CD14-positive monocyte (primary cell): ENCODE data around the gene GRID1. TPM values are rescaled to one million over a fixed set of nuclear protein-coding genes. Genes with fewer than 3 reads are reported as not detected.

ENCODE experiments used
- DNase-seq, 3 donors: peaks; one replicate each; pipeline ENCODE4 v3.0.0-alpha.2; 2011 to 2022
- H2AFZ ChIP-seq: 2 replicates; pipeline ENCODE4 v1.6.0; 2012; ENCODE audit warnings: mild to moderate bottlenecking, low read depth, low read length, inconsistent platforms; ENCODE audit not compliant: insufficient read depth, poor library complexity, severe bottlenecking
- H3K27ac ChIP-seq, 2 donors: 1 replicate in 1 of 2; 2 replicates in 1 of 2; pipeline ENCODE4 v1.5.1; 2012 to 2013; ENCODE audit warnings: low read length in 2 of 2, control low read depth in 1 of 2, inconsistent platforms in 1 of 2, low read depth in 1 of 2, mild to moderate bottlenecking in 1 of 2
- H3K27me3 ChIP-seq, 2 donors: one replicate each; pipeline versions ENCODE4 v1.6.0 to v1.6.1; 2011 to 2013; ENCODE audit warnings: low read length in 2 of 2; ENCODE audit not compliant: control insufficient read depth in 2 of 2, insufficient read depth in 2 of 2
- H3K36me3 ChIP-seq, 2 donors: replicated peaks in 1 of 2; 1 replicate in 1 of 2; 2 replicates in 1 of 2; pipeline versions ENCODE4 v1.5.1 to v1.6.1; 2012 to 2013; ENCODE audit warnings: low read length in 2 of 2, control low read depth in 1 of 2, inconsistent platforms in 1 of 2, mild to moderate bottlenecking in 1 of 2; ENCODE audit not compliant: insufficient read depth in 2 of 2, control insufficient read depth in 1 of 2
- H3K4me1 ChIP-seq, 2 donors: 1 replicate in 1 of 2; 2 replicates in 1 of 2; pipeline versions ENCODE4 v1.5.1 to v1.6.1; 2012 to 2013; ENCODE audit warnings: low read length in 2 of 2, control low read depth in 1 of 2, inconsistent platforms in 1 of 2, mild to moderate bottlenecking in 1 of 2, moderate library complexity in 1 of 2; ENCODE audit not compliant: insufficient read depth in 2 of 2, control insufficient read depth in 1 of 2
- H3K4me2 ChIP-seq: replicated peaks from 2 replicates; pipeline ENCODE3; 2012; ENCODE audit warnings: low read length, moderate library complexity, mild to moderate bottlenecking; ENCODE audit not compliant: poor library complexity, severe bottlenecking; ENCODE audit errors: extremely low read depth
- H3K4me3 ChIP-seq, 3 experiments: fragments of 200-600 bp in 1 of 3; sonication (generic) in 1 of 3; replicated peaks in 1 of 3; 1 replicate in 2 of 3; 2 replicates in 1 of 3; pipeline ENCODE4 v1.5.1; 2011 to 2013; ENCODE audit warnings: low read length in 3 of 3, mild to moderate bottlenecking in 3 of 3, control low read depth in 2 of 3, low read depth in 2 of 3, inconsistent platforms in 1 of 3, moderate library complexity in 1 of 3
- H3K79me2 ChIP-seq: 2 replicates; pipeline ENCODE4 v1.6.0; 2012; ENCODE audit warnings: mild to moderate bottlenecking, control low read depth, inconsistent platforms, low read length, moderate library complexity; ENCODE audit not compliant: insufficient read depth
- H3K9ac ChIP-seq: 2 replicates; pipeline ENCODE4 v1.6.0; 2017; ENCODE audit warnings: low read length, mild to moderate bottlenecking; ENCODE audit not compliant: insufficient read depth, poor library complexity, severe bottlenecking
- H3K9me3 ChIP-seq, 2 donors: replicated peaks in 1 of 2; 1 replicate in 1 of 2; 2 replicates in 1 of 2; pipeline versions ENCODE4 v1.5.1 to v1.6.1; 2012 to 2013; ENCODE audit warnings: low read length in 2 of 2, control low read depth in 1 of 2; ENCODE audit not compliant: control insufficient read depth in 1 of 2, insufficient read depth in 1 of 2
- H4K20me1 ChIP-seq: 2 replicates; pipeline ENCODE4 v1.6.0; 2012; ENCODE audit warnings: mild to moderate bottlenecking, low read length, control low read depth, moderate library complexity; ENCODE audit not compliant: insufficient read depth
- H3K27ac Mint-ChIP-seq, 7 donors: one replicate each; pipeline ENCODE4 v1.8.0; 2020; ENCODE audit warnings: mild to moderate bottlenecking in 7 of 7, mixed read lengths in 7 of 7, moderate library complexity in 6 of 7, inconsistent platforms in 2 of 7
- H3K27me3 Mint-ChIP-seq, 3 donors: one replicate each; pipeline ENCODE4 v1.8.0; 2021 to 2022; ENCODE audit warnings: low read depth in 3 of 3, mild to moderate bottlenecking in 3 of 3, mixed read lengths in 3 of 3, moderate library complexity in 3 of 3, inconsistent platforms in 1 of 3
- H3K36me3 Mint-ChIP-seq, 2 donors: one replicate each; pipeline ENCODE4 v1.8.0; 2020; ENCODE audit warnings: mixed read lengths in 2 of 2, inconsistent platforms in 1 of 2, mild to moderate bottlenecking in 1 of 2
- H3K4me1 Mint-ChIP-seq: one replicate; pipeline ENCODE4 v1.8.0; 2020; ENCODE audit warnings: mild to moderate bottlenecking, mixed read lengths
- H3K4me3 Mint-ChIP-seq, 2 donors: one replicate each; pipeline ENCODE4 v1.8.0; 2020; ENCODE audit warnings: mild to moderate bottlenecking in 2 of 2, mixed read lengths in 2 of 2, moderate library complexity in 1 of 2
- H3K9me3 Mint-ChIP-seq, 7 donors: one replicate each; pipeline ENCODE4 v1.8.0; 2020 to 2022; ENCODE audit warnings: mixed read lengths in 7 of 7, mild to moderate bottlenecking in 6 of 7, moderate library complexity in 6 of 7, inconsistent platforms in 2 of 7
- WGBS: methylation state at CpG from one replicate; pipeline ENCODE4 v1.1.5; 2013; ENCODE audit warnings: missing lambda C conversion rate; ENCODE audit not compliant: insufficient coverage; 5-methylcytosine and 5-hydroxymethylcytosine counted together
- intact Hi-C, 2 donors: fragments of 100-400 bp; cut with micrococcal nuclease; formaldehyde crosslinking; loops; one replicate each; pipeline versions ENCODE4 v1.15.0 to v1.15.1; 2023
- polyA plus RNA-seq, 3 donors: library from polyadenylated mRNA; depleted of rRNA in 1 of 3; unstranded in 2 of 3; stranded (reverse) in 1 of 3; fragments of 300-500 nt in 2 of 3; fragments of >200 nt in 1 of 3; fragmentation: Illumina TruSeq in 2 of 3; gene quantifications; 1 replicate in 2 of 3; 2 replicates in 1 of 3; pipeline ENCODE4 v1.2.3, GENCODE V29; 2012 to 2021
- TF ChIP-seq, protein P1 (sequence below): fragments of 200-600 bp; IDR thresholded peaks from one replicate; pipeline ENCODE4 v1.8.0; 2022; ENCODE audit warnings: antibody characterized with exemption, mild to moderate bottlenecking

GRID1 gene
- polyA plus RNA-seq, 3 donors = not detected

DNA sequence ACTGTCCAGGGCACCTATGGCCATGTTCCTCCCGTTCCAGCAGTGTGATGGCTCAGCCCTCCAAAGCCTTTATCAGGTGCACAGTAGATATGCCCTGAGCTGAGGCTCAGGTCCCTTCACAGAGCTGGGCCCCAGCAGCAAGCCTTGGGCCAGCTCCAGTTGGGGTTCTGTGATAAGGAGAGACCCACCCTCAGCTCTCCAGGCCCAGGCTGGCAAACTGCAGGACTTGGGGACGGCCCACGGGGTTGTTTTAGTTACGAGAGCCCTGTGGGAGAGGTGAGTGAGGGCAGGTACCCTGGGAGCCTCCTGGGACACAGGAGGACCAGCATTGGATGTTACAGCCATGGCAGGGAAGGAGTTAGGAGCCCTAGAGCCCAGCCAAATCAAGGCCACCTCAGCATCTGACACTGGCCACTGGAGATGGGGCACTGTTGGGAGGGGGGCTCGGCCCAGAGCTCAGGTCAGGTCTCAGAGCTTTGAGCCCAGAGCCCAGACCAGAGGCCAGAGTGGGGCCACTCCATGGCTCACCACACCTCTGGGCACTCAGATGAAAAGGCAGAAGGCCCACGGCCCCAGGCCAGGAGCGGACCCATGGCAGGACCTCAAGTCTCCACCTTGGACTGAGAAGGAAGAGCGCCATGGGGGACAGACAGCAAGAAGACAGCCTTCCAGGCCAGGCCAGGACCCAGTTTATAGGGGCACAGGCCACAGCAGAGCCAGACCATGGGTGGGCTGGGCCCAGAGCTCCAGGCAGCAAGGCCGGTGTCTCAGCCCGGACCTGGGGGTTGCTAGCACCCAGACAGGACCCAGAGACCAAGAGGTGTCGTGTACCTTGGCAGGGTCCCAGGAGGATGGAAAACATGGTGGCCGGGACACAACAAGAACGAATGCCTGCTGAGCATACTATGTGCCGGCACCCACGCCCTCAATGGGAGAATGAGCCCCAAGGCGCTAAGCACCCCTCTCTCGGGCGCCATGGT is 12.8 kb downstream of the GRID1 start:
- Histone ChIP-seq H3K4me2 (no peak overlapping the region), H3K4me3 (no peak overlapping the region), H3K9ac (no peak overlapping the region), H3K4me1 (peaks cover 41 to 43% of the 10 kb centered on the region in 2 donors), H3K79me2 (no peaks in the 10 kb centered on the region), H3K27me3 (no peaks in the 10 kb centered on the region), H4K20me1 (no peaks in the 10 kb centered on the region), H2AFZ (no peak overlapping the region), H3K36me3 (no peaks in the 10 kb centered on the region), H3K9me3 (peaks cover 0 to 4% of the 10 kb centered on the region in 2 donors), H3K27ac (no peak overlapping the region)
- TF ChIP-seq, protein P1, sequence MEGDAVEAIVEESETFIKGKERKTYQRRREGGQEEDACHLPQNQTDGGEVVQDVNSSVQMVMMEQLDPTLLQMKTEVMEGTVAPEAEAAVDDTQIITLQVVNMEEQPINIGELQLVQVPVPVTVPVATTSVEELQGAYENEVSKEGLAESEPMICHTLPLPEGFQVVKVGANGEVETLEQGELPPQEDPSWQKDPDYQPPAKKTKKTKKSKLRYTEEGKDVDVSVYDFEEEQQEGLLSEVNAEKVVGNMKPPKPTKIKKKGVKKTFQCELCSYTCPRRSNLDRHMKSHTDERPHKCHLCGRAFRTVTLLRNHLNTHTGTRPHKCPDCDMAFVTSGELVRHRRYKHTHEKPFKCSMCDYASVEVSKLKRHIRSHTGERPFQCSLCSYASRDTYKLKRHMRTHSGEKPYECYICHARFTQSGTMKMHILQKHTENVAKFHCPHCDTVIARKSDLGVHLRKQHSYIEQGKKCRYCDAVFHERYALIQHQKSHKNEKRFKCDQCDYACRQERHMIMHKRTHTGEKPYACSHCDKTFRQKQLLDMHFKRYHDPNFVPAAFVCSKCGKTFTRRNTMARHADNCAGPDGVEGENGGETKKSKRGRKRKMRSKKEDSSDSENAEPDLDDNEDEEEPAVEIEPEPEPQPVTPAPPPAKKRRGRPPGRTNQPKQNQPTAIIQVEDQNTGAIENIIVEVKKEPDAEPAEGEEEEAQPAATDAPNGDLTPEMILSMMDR = no peak
- H3K9me3 Mint-ChIP-seq = peaks cover 2 to 9% (median 8%) of the 10 kb centered on the region in 7 donors
- intact Hi-C loops = no loop called here
- H3K27ac Mint-ChIP-seq = peak overlapping the region in 2 of 7 donors; percentile 7 to 47
- no peak for DNase-seq
- H3K36me3 Mint-ChIP-seq = peaks cover 0 to 4% of the 10 kb centered on the region in 2 donors
- H3K27me3 Mint-ChIP-seq = peaks cover 1 to 10% (median 6%) of the 10 kb centered on the region in 3 donors
- peaks cover 40% of the 10 kb centered on the region for H3K4me1 Mint-ChIP-seq
- WGBS = 98% methylated on average over 11 of the region's 18 CpGs
- no peak overlapping the region for H3K4me3 Mint-ChIP-seq

DNA sequence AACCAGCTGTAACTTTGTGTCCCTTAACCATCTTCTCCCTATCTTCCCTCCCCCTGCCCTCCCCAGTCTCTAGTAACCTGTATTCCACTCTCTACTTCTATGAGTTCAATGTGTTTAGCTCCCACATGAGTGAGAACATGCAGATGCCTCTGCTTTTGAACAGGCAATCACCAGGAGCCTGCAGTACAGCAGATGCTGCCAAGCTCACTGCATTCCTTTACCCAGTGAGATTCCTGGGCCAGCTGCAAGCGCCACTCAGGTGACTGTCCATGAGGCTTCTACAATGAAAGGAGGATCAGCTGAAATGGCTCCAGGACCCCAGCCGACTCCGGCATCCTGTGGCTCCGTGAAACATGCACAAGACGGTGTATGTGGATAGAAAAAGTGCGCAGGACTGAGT is 15.7 kb downstream of the GRID1 start:
- Mint-ChIP-seq H3K27ac (no peak overlapping the region), H3K9me3 (peaks cover 2 to 9% (median 3%) of the 10 kb centered on the region in 7 donors), H3K4me3 (no peak overlapping the region), H3K36me3 (peaks cover 0 to 4% of the 10 kb centered on the region in 2 donors), H3K27me3 (peaks cover 5 to 10% (median 6%) of the 10 kb centered on the region in 3 donors), H3K4me1 (peaks cover 17% of the 10 kb centered on the region)
- no peaks in the 10 kb centered on the region for H4K20me1 ChIP-seq
- WGBS = 100% methylated on average over 6 of the region's 6 CpGs
- H3K4me2 ChIP-seq = no peak overlapping the region
- no peak for DNase-seq
- H2AFZ ChIP-seq = no peak overlapping the region
- no peaks in the 10 kb centered on the region for H3K36me3 ChIP-seq
- H3K4me1 ChIP-seq = peaks cover 19 to 20% of the 10 kb centered on the region in 2 donors
- H3K9me3 ChIP-seq = peaks cover 0 to 4% of the 10 kb centered on the region in 2 donors
- H3K27me3 ChIP-seq = no peaks in the 10 kb centered on the region
- intact Hi-C loops = no loop called here
- no peaks in the 10 kb centered on the region for H3K79me2 ChIP-seq
- H3K9ac ChIP-seq = no peak overlapping the region
- H3K4me3 ChIP-seq = no peak overlapping the region
- TF ChIP-seq, protein P1 = no peak
- no peak overlapping the region for H3K27ac ChIP-seq
